DOHH2 (cell line): ENCODE measurements around the gene CCDC88A.

Experiments used
- H3F3A ChIP-seq: fragments of 200-600 bp; sonication (generic), shearing (Covaris generic); 2 replicates; pipeline ENCODE4 v1.6.0; 2016; ENCODE audit warnings: antibody characterized with exemption, mild to moderate bottlenecking; ENCODE audit not compliant: control insufficient read depth, insufficient read depth
- H3K27ac ChIP-seq: fragments of 200-600 bp; sonication (generic); 2 replicates; pipeline ENCODE4 v1.5.1; 2014; ENCODE audit warnings: low read depth, mild to moderate bottlenecking, low read length, moderate library complexity
- H3K27me3 ChIP-seq: fragments of 200-600 bp; sonication (generic); 2 replicates; pipeline ENCODE4 v1.6.1; 2014; ENCODE audit warnings: mild to moderate bottlenecking, low read length, mixed read lengths; ENCODE audit not compliant: control insufficient read depth
- H3K36me3 ChIP-seq: fragments of 200-600 bp; sonication (generic); 2 replicates; pipeline ENCODE4 v1.6.1; 2014; ENCODE audit warnings: mild to moderate bottlenecking, low read length, moderate library complexity, mixed read lengths; ENCODE audit not compliant: control insufficient read depth
- H3K4me1 ChIP-seq: fragments of 200-600 bp; sonication (generic); 2 replicates; pipeline ENCODE4 v1.6.1; 2014; ENCODE audit warnings: mild to moderate bottlenecking, low read length, mixed read lengths; ENCODE audit not compliant: control insufficient read depth
- H3K4me2 ChIP-seq: fragments of 200-600 bp; sonication (generic); 2 replicates; pipeline ENCODE4 v1.6.0; 2014; ENCODE audit warnings: mild to moderate bottlenecking, low read length, moderate library complexity
- H3K4me3 ChIP-seq: fragments of 200-600 bp; sonication (generic); 2 replicates; pipeline ENCODE4 v1.5.1; 2014; ENCODE audit warnings: mild to moderate bottlenecking, low read length, mixed read lengths
- H3K79me2 ChIP-seq: fragments of 200-600 bp; sonication (generic); 2 replicates; pipeline ENCODE4 v1.6.1; 2014; ENCODE audit warnings: mild to moderate bottlenecking, low read length, mixed read lengths; ENCODE audit not compliant: control insufficient read depth
- H3K9me2 ChIP-seq: fragments of 200-600 bp; sonication (generic); replicated peaks from 2 replicates; pipeline ENCODE4 v1.6.1; 2014; ENCODE audit warnings: mild to moderate bottlenecking, low read length, mixed read lengths; ENCODE audit not compliant: control insufficient read depth
- H3K9me3 ChIP-seq: fragments of 200-600 bp; sonication (generic); 2 replicates; pipeline ENCODE4 v1.6.1; 2014; ENCODE audit warnings: antibody characterized with exemption, low read length, mixed read lengths; ENCODE audit not compliant: control insufficient read depth, insufficient read depth
- H4K20me1 ChIP-seq: fragments of 200-600 bp; sonication (generic); 2 replicates; pipeline ENCODE4 v1.6.0; 2014; ENCODE audit warnings: low read depth, mild to moderate bottlenecking, antibody characterized with exemption, low read length, moderate library complexity; ENCODE audit not compliant: control insufficient read depth, insufficient read depth
- EZH2phosphoT487 ChIP-seq: fragments of 200-600 bp; sonication (generic); IDR thresholded peaks from 2 replicates; pipeline ENCODE4 v1.6.1; 2017; ENCODE audit warnings: borderline replicate concordance, mild to moderate bottlenecking, antibody characterized with exemption, low read length, moderate library complexity, mixed read lengths
- TF ChIP-seq, protein P1 (sequence below): fragments of 200-600 bp; sonication (generic); IDR thresholded peaks from one replicate; pipeline ENCODE4 v1.5.1; 2014; ENCODE audit warnings: antibody characterized with exemption, mild to moderate bottlenecking, low read depth, low read length; ENCODE audit not compliant: poor library complexity, severe bottlenecking

The CCDC88A gene

DNA sequence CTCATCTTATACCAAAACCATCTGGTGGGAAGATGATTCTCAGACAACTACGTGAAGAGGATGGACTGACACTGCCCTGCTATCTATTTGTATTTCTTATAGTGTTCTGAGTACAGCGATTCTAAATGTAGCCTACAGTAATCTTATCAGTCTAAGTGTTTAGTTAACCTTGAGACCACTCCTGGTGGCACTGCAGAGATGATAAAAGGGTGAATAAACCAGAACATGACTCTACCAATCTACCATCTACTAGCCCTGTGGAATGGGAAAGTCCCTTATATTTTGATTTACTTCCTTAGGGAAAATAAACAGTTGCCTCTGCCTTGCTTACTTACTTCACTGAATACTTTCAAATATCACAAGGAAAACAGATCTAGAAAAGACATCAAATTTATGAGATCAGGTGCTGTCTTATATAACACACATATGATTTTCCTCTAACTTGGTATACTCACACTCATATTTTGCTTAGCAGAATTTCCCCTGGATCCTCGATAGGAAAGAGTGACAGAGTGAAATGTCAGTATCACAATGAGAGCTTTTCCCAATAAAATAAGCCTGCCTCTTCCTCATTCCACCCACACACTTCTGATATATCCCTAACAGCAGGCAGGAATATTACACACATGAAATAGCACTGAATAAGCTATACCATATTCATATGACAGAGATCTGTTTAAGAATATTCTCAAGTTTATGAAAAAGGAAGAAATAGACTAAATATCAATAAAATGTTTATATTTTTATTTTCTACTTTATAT, 92.0 kb downstream of the CCDC88A start:
- Histone ChIP-seq H3K27ac (no peak overlapping the region), H3F3A (no peaks in the 10 kb centered on the region)

DNA sequence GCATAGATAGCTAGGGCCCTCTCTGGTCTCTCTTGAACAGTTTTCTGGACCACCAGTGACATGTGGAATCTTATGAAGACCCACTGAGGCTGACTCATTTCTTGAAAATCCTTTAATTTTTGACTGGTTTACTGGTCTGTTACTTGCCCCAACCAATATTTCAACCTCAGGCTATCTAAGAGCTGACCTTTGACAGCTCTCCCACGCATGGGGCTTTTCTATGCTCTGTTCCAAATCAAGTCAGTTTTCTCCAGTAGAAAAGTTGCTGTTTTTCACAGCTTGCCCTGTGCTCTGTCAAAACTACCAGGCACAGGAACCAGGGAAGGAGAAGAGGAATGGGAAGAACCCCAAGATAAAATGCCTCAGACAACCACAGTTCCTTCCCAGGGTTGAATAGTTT, 104.7 kb downstream of the CCDC88A start:
- Histone ChIP-seq H3F3A (no peaks in the 10 kb centered on the region; the same call in 1 of the 2 replicates), H3K4me1 (no peaks in the 10 kb centered on the region), H3K27ac (no peak overlapping the region), H3K79me2 (no peaks in the 10 kb centered on the region), H4K20me1 (no peaks in the 10 kb centered on the region), H3K36me3 (peaks cover 91% of the 10 kb centered on the region), H3K9me2 (no peaks in the 10 kb centered on the region), H3K4me3 (no peak overlapping the region), H3K4me2 (no peak overlapping the region), H3K27me3 (no peaks in the 10 kb centered on the region), H3K9me3 (no peaks in the 10 kb centered on the region)
- TF ChIP-seq, protein P1, sequence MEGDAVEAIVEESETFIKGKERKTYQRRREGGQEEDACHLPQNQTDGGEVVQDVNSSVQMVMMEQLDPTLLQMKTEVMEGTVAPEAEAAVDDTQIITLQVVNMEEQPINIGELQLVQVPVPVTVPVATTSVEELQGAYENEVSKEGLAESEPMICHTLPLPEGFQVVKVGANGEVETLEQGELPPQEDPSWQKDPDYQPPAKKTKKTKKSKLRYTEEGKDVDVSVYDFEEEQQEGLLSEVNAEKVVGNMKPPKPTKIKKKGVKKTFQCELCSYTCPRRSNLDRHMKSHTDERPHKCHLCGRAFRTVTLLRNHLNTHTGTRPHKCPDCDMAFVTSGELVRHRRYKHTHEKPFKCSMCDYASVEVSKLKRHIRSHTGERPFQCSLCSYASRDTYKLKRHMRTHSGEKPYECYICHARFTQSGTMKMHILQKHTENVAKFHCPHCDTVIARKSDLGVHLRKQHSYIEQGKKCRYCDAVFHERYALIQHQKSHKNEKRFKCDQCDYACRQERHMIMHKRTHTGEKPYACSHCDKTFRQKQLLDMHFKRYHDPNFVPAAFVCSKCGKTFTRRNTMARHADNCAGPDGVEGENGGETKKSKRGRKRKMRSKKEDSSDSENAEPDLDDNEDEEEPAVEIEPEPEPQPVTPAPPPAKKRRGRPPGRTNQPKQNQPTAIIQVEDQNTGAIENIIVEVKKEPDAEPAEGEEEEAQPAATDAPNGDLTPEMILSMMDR: no peak
- TF ChIP-seq EZH2phosphoT487: no peak

More for the DNA sequence above, 92.0 kb downstream of the CCDC88A start:
- H3K4me1 ChIP-seq: no peaks in the 10 kb centered on the region
- no peaks in the 10 kb centered on the region for H3K9me2 ChIP-seq
- H3K4me2 ChIP-seq: no peak overlapping the region
- no peak for TF ChIP-seq EZH2phosphoT487
- TF ChIP-seq, protein P1: no peak
- H3K9me3 ChIP-seq: no peaks in the 10 kb centered on the region
- H3K4me3 ChIP-seq: no peak overlapping the region
- H4K20me1 ChIP-seq: no peaks in the 10 kb centered on the region
- no peaks in the 10 kb centered on the region for H3K79me2 ChIP-seq
- peaks cover 64% of the 10 kb centered on the region for H3K36me3 ChIP-seq
- H3K27me3 ChIP-seq: no peaks in the 10 kb centered on the region

DNA sequence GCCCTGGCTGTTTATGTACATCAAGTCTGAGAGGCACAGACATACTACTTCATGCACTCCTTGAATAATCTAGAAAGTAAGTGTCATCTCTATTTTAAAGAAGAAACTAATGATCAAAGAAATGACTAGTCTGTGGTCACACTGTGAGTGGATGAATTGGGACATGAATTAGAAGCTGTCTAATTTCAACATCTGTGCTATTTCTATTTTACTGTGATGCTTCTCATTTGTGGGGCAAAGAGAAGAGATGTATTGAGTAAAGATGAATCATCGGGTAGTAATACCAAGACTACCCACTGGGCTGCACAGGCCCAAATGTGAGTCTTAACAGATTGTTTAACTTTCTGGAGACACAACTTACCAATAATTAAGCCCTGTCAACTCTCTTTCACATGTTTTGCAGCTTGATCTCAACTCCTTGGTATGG, 108.2 kb downstream of the CCDC88A start:
- Histone ChIP-seq H3K36me3 (peaks cover 88% of the 10 kb centered on the region), H4K20me1 (no peaks in the 10 kb centered on the region), H3K27me3 (no peaks in the 10 kb centered on the region), H3K9me2 (no peaks in the 10 kb centered on the region), H3K4me3 (no peak overlapping the region), H3K4me2 (no peak overlapping the region), H3F3A (peaks cover 6% of the 10 kb centered on the region; the same call in 1 of the 2 replicates), H3K9me3 (no peaks in the 10 kb centered on the region), H3K79me2 (no peaks in the 10 kb centered on the region), H3K27ac (no peak overlapping the region), H3K4me1 (no peaks in the 10 kb centered on the region)
- TF ChIP-seq, protein P1: no peak
- no peak for TF ChIP-seq EZH2phosphoT487
